CD4-positive, alpha-beta T cell treated with Interleukin-15 for 1 hour (primary cell): ENCODE data around the gene VRTN.
A peak's percentile ranks its signal among the peaks of the same experiment; 100 is the strongest.
"Not testable (repeated sequence)": the region's sequence is repeated elsewhere in the genome, so short reads cannot be mapped to it uniquely, and the experiment has no call there.

Source experiments
- DNase-seq: peaks from one replicate; pipeline ENCODE4 v3.0.0-alpha.2; 2020

VRTN gene

DNA sequence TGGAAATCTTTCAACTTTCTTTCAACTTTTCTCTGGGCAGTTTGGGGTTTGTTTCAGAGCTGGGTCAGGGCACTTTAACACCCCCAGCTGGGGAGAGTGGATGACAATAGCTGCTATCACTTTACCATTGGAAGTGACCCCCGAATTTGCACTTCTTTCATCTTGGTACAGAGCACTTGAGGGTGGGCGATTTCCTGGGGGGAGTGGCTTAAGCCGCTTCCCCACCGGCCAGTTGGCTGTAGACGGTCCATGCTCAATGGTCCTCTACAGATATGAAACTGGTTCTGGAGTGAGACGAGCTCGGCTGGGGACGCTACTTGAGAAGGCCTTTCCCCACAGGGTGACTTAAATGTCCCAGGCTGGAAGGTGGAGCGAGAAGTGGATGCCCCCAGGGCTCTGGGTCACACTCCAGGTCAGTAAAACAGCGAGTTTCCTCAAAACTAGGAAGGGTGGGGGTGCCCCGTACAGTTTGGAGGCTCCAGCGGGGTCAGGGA is at the start of gene VRTN:
Gene VRTN (plus strand): TSS at position 231 of the 494 bp plus-strand sequence. CDS start 8,313 bp downstream, outside the sequence.
- DNase-seq: no peak

- no peak for DNase-seq
Measured at GRCh38 chr14:74299061-74299545, 49.2 kb upstream of the VRTN start.

- DNase-seq: no peak
Measured at GRCh38 chr14:74301594-74302151, 46.6 kb upstream of the VRTN start.

DNA sequence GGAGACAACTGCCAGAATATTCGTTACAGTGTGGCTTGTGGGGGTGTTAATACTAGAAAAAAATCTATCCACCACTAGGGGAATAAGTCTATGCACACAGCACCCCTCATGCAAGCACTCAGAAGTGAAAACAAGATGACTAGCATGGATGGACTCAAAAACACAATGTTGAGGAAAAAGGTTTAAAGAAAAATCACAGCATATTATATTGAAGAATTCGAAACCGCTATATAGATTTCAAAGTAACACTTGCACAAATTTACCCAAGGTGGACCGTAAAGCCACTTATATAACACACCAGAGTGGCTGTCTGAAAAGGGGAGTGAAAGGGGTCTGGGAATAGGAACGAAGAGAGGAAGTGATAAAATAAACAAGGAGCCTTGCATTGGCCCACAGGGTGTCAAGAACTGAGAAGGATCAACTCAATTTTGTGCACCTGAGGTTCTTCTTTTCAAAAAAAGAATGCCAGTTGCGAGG is 46.1 kb upstream of the VRTN start:
- DNase-seq: no peak

DNA sequence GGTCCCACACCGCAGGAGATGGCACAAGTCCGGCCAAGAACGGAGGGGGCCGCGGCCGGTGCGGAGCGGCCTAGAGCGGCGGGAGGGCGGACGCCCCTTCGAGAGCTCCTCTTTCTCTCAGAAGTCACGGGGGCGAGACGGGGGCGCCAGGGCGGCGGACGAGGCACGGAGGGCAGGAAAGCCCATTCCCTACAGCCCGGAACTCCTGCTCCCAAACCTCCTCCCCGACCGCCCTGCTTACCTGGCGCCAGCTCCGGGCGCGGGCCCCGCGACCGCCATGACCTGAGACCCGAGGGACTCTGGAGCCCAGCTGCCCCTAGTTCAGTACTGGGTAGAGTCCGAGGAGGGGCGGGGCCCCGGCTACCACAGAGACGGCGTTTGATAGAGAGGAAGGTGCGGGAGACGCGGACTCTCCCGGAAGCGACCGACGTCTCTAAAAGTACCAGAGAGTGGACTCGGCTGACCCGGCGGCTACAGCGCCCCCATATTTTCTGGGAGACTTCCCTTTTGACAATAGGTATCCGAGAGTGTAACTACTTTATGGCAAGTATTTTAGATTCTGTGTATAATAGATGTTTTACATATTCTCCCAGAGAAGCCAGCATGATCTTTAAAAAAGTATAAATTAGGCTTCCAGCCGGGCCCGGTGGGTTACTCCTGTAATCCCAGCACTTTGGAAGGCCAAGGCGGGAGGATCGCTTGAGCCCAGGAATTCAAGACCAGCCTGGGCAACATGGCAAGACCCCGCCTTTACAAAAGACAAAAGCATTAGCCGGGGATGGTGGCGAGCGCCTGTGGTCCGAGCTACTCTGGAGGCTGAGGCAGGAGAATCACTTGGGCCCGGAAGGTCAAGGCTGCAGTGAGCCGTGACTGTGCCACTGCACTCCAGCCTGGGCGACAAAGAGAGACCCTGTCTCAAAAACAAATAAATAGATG is 45.4 kb upstream of the VRTN start, which contains the start of gene ABCD4:
Gene ABCD4 (minus strand): TSS at position 301 of the 936 bp plus-strand sequence. CDS start 22 bp downstream, at position 279.
- peak; percentile 92 for DNase-seq

GRCh38 chr14:74308695-74309094 is 39.6 kb upstream of the VRTN start:
- no peak for DNase-seq

DNA sequence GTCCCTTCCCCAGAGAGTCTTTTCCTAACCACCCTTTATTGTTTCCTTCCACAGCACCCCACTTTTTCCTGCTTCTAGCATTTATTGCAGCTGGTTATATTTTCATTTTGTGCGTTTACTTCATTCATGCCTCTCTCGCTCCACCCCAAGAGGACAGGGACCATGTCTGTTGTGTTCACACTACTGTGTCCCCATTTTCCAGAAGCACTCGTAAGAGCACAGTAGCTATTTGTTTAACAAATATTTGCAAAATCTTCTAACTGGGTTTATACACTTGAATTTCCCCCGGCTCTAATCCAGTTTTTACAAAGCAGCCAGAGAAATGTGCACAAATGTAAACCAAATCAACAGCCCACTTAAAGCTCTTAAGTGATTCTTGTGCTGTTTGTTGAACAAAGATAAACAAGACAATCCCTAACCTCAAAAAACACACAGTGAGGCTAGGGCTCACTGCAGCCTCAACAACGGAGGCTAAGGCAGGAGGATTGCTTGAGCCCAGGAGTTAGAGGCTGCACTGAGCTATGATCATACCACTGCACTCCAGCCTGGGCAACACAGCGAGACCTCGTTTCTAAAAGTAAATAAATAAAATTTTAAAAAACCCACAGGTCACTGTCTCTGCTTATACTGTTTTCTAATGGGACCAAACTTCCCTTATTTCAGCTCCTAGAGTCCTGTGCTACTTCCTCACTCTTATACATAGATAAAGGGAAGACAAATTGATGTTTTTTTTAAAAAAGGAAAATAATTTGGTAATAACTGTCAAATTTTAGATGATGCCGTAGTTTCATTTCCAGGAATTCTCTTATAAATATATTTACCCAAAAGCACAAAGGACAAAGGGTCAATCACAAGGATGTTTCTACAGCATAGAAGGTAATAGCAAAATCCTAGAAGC is 38.9 kb upstream of the VRTN start:
- DNase-seq: no peak

DNA sequence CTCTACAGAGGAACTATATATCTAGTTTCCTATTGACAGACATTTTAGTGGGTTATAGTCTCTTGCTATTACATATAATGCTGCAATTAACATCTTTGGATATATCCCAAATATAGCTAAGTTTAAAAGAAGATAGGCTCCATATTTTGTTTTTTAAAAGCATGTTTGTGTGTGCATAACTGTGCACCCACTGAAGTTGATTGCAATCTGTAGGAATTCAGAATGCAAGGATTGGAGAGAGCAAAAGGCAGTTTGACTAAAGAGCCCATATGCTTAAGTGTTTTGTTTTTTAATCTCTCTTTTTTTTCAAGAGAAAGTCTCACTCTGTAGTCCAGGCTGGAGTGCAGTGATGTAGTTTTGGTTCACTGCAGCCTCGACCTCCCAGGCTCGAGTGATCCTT is 36.1 kb upstream of the VRTN start:
- DNase-seq: no peak

- no peak for DNase-seq
Measured at GRCh38 chr14:74313601-74314000, 34.7 kb upstream of the VRTN start.

- DNase-seq: no peak
Measured at GRCh38 chr14:74314576-74314975, 33.7 kb upstream of the VRTN start.

GRCh38 chr14:74324931-74325361 is 23.3 kb upstream of the VRTN start:
- no peak for DNase-seq

DNA sequence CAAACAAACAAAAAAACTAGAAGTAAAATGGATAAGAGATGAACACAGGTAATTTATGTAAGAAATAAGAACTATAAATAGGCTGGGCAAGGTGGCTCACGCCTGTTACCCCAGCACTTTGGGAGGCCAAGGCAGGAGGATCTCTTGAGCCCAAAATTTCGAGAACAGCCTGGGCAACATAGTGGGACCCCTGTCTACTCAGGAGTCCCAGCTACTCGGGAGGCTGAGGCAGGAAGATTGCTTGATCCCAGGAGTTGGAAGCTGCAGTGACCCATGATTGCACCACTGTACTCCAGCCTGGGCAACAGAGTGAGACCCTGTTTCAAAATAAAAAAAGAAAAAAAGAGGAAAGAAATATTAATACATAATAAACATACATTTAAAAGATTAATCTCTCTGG is 22.8 kb upstream of the VRTN start:
- no peak for DNase-seq

DNA sequence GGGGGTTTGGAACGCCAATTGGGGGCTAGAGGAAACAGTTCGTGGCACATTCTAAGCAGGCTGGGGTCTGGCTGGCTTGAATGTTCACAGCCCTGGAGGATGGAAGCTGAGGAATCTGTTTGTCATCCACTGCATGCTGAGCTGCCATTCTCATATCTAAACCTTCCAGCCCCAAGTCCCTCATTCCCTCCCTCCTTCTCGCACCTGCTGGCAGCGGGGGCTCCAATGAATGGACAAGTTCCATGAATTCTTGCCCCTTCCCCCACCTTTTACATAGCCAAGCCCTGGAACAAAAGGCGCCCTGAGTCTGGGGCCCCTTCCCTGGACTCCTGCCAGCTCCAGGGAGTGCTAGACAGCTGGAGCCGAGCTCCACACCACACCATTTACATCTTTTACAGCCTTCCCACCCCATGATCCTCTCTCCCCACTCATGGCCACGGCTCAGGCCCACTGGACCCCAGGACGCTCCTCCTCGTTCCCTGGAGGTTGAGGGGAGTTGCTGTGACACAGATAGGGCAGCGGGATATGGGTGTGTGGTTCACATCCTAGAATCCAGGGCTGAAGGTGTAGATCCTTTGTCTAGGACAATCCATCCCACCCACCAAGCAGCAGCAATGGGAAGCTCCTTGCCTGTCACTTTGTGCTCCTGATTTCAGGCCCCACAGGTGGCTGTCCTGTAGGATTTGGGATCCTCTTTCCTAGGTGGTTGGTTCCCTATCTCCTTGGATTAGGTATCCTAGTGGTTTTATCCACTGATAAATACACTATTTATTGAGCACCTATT is 21.7 kb upstream of the VRTN start:
- no peak for DNase-seq

GRCh38 chr14:74329950-74330552 is 18.2 kb upstream of the VRTN start:
- DNase-seq: not testable (repeated sequence)

DNA sequence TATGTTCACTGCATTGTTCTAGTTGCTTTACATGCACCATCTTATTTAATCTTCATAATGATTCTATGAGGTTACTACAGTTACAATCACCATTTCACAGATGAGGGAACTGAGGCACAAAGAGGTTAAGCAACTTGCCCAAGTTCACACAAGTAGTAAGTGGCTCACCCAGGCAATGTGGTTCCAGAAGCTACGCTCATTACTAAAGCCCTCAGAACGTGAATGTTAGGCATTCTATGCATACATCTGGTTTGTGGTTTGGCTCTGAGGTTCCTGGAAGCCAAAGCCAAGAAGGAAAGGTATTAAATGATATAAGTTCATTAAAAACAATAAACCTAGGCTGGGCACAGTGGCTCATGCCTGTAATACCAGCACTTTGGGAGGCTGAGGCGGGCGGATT is 14.4 kb upstream of the VRTN start:
- no peak for DNase-seq

DNA sequence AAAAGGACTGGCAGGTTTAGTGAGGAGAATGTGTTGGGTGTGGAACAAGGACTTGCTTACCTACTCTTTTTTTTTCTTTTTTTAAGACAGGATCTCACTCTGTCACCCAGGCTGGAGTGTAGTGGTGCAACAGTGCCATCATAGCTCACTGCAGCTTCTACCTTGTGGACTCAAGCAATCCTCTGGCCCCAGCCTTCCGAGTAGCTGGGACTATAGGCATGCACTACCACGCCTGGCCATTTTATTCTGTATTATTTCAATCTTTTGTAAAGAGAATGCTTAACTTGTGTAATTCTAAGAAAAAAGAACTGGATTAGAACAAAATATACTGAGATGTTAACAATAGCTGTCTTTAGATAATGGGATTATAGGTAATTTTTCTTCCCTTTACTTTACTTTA is 1.9 kb upstream of the VRTN start:
- DNase-seq: no peak

DNA sequence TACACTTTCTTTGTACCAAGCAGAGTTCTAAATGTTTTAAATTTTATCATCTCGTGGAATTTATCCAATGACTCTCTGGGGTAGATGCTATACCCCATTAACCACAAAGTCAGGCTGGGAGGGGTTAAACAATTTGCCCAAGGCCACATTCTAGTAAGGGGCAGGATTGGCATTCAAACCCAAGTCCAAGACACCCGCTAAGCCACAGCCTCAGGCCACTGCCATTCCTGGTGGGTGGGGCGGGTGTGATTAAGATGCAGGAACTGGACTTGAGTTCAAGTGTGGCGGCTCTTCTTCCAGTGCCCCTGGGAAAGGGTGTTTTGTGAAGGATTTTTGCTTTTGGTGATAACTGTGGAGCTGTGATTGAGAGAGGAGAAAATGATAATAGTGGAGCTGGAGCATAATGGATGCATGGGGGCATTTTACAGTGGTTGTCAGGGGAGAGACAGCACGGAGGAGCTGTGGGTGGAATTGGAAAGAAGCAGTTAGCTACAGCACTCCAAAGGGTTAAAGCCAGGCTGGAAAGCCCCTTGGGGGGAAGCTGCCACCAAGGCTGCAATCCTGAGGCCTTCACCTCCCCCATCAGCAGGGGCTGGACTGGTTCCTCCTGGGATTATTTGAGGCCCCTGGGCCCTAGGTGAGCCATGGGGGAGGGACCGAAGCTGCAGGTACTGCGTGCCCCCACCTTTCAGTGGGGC is 1.0 kb upstream of the VRTN start:
- no peak for DNase-seq

DNA sequence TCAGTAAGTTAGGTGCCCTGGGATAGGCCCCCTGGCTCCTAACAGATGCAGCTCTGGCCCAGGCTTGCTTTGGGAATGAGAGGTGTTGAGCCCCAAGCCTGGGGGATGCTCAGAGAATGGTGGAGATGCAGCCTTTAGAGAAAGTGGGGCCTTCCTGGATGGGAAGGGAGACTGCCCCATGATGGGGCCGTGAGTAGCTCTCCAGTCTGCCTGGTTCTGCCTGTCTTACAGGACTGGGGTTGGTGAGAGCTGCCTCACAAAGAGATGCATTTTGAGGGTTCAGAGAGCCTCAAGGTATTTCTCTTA is 523 bp upstream of the VRTN start:
- DNase-seq: no peak

DNA sequence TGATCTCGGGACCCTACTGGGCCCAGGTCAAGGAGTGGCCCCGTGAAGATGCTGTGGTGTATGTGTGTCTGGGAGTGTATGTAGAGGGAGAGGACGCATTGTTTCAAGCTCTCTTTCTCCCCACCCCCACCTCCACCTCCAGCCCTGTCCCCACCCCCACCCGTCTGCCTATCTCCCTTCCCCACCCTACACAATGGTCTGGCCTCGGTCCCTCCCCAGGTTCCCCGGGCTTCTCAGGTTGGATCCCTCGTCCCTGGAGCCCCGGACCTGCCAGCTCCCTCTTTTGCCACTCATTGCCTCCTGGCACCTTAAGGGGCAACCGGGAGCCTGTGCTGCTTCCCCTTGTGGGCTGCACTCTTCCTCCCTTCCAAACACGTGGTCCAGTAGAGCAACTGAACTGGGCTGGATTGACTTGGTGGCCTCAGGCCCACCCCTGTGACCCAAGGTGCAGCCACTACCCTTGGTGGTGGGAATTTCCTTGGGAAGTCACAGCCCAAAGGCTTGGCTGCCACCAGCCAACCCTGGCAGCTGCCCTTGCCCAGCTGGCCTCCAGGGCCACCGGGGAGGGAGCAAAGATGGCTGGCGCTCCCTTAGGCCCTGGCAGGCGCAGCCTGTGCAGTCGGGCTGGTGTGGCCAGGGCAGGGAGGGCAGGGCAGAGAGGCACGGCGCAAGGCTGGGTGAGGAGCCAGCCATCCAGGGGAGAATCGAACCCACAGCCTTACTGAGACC is 628 bp downstream of the VRTN start:
- DNase-seq: no peak

DNA sequence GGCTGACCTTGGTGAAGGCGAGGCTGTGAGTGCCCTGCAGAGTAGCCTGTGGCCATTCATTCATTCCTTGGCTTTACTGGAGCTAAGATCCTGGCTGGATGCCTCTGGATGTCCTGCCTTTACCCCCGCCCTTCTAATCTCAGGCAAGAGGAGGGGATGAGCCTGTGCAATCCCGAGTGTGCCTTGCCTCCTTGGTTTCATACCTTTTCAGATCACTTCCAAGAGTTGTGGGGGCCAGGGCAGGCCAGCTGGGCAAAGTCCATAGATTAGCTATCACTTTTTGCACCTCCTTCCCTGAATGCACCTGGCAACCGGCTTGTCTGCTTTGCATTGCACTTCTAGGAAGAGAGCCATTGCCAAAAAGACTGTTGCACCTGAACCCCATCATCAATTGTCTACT is 1.5 kb downstream of the VRTN start:
- no peak for DNase-seq
